C4-2B (cell line): ENCODE measurements around the gene RMI1.

Experiments
- CTCF ChIP-seq: fragments of 450-650 bp; conservative IDR thresholded peaks from 2 replicates; pipeline ENCODE4 v1.5.1; 2017; ENCODE audit warnings: mild to moderate bottlenecking
- ZFX ChIP-seq: fragments of 450-650 bp; IDR thresholded peaks from 2 replicates; pipeline ENCODE4 v1.6.1; 2017

GRCh38 chr9:83959061-83959460 lies 21.5 kb upstream of the RMI1 start:
- TF ChIP-seq CTCF (no peak), ZFX (no peak)
